H1 (cell line): ENCODE results near the gene CTSW. TPM values are rescaled to one million over a fixed set of nuclear protein-coding genes. Genes with fewer than 3 reads are reported as not detected.

Experiments
- BACH1 ChIP-seq: IDR thresholded peaks from 2 replicates; pipeline ENCODE4 v1.6.1; 2012; ENCODE audit warnings: low read length, improper control_type of control experiment
- USF2 ChIP-seq: IDR thresholded peaks from 2 replicates; pipeline ENCODE4 v1.6.1; 2011; ENCODE audit warnings: low read length, improper control_type of control experiment
- polyA plus RNA-seq, 7 experiments: library from polyadenylated mRNA; depleted of rRNA in 3 of 7; stranded (reverse) in 5 of 7; unstranded in 2 of 7; fragments of >200 nt in 5 of 7; fragments of 200-250 nt in 2 of 7; gene quantifications; 1 replicate in 5 of 7; 2 replicates in 1 of 7; 4 replicates in 1 of 7; pipeline versions ENCODE4 v1.2.1 to v1.2.3, GENCODE V29; 2011 to 2013; ENCODE audit warnings: missing spikeins in 2 of 7, mixed read lengths in 2 of 7
- total RNA-seq: library from RNA; stranded (reverse); fragmentation: NEBNext Ultra II Directional; extraction: Animal tissue kit (Norgen Biotek cat#: 25700); gene quantifications from 2 replicates; pipeline ENCODE4 v1.2.1, GENCODE V29; 2021
- TF ChIP-seq, protein P1 (sequence below): IDR thresholded peaks from 2 replicates; pipeline ENCODE4 v1.6.1; 2011; ENCODE audit warnings: low read depth, mild to moderate bottlenecking, low read length; ENCODE audit not compliant: insufficient read depth

Gene CTSW
- total and polyA plus RNA-seq, 2 of the 8 experiments (the other 6 are each of a cell fraction or from before 2014, with no cell fraction given) = not detected

DNA sequence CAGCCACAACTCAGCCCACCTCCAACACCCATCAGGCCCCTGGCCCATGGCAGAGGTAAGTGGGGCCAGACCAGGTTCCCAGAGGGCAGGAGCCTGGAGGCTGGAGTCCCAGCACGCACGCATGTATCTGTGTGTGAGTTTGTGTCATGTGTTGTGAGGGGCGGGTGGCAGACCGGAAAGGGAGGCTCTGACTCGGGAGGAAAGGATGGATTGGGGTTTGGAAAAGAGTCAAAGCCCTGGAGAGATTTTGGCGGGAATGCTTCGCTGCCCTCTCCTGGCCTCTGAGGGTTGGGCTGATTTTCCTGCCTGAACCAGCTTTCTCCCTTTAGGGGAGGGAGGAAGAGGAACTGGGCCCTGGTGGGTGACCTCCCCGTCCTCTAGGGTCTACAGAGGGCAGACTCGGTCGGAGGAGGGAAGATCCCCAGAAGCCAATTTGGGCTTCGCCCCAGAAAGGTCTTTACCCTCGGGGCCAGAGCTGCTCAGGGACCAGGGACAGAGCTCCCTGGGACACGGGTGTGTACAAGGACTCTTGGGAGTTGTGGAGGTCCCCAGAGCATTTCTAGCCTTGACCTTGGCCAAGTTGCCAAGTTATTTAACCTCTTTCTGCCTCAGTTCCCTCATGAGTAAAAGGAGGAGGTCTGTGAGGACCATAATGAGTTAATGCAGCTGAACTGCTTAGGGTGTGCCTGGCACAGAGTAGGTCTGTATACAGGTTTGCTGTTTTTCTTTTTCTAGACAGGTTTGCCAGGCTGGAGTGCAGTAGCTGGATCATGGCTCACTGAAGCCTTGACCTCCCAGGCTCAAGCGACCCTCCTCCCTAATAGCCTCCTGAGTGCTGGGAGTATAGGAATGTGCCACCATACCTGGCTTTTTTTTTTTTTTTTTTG is 32.3 kb downstream of the CTSW start (continued):
- TF ChIP-seq, protein P1, sequence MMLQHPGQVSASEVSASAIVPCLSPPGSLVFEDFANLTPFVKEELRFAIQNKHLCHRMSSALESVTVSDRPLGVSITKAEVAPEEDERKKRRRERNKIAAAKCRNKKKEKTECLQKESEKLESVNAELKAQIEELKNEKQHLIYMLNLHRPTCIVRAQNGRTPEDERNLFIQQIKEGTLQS = no peak
- TF ChIP-seq BACH1 = no peak
- no peak for TF ChIP-seq USF2
- TF ChIP-seq, all 59 proteins: peak for 10
